Body of pancreas (tissue), 4 donors: ENCODE results near the gene SCAMP4. TPM values are rescaled to one million over a fixed set of nuclear protein-coding genes. Genes with fewer than 3 reads are reported as not detected.
A peak's percentile ranks its signal among the peaks of the same experiment; 100 is the strongest.

ENCODE experiments used
- ATAC-seq: fragments of 150-250 bp; one replicate; pipeline ENCODE4 v1.9.1; 2016
- DNase-seq, 4 donors: peaks; one replicate each; pipeline ENCODE4 v3.0.0-alpha.2; 2019
- H3K27ac ChIP-seq, 4 donors: fragments of 200-600 bp; sonication (generic); 1 replicate in 3 of 4; 2 replicates in 1 of 4; pipeline versions ENCODE4 v1.5.1 to v1.6.1; 2016 to 2019; ENCODE audit warnings: mild to moderate bottlenecking in 1 of 4, mixed read lengths in 1 of 4, moderate library complexity in 1 of 4
- H3K27me3 ChIP-seq, 2 donors: fragments of 200-600 bp; sonication (generic); one replicate each; pipeline ENCODE4 v1.6.0; 2016; ENCODE audit warnings: mild to moderate bottlenecking in 1 of 2
- H3K36me3 ChIP-seq, 2 donors: fragments of 200-600 bp; sonication (generic); replicated peaks in 1 of 2; 2 replicates each; pipeline ENCODE4 v1.5.1; 2016; ENCODE audit warnings: low read depth in 2 of 2; ENCODE audit not compliant: insufficient read depth in 1 of 2
- H3K4me1 ChIP-seq: fragments of 200-600 bp; sonication (generic); one replicate; pipeline ENCODE4 v1.6.0; 2016
- H3K4me3 ChIP-seq, 2 donors: fragments of 200-600 bp; sonication (generic); 1 replicate in 1 of 2; 2 replicates in 1 of 2; pipeline ENCODE4 v1.5.1; 2016 to 2019
- H3K9me3 ChIP-seq, 3 donors: fragments of 200-600 bp; sonication (generic); 1 replicate in 2 of 3; 2 replicates in 1 of 3; pipeline ENCODE4 v1.5.1; 2016
- POLR2A ChIP-seq, 3 donors: fragments of 450-650 bp; IDR thresholded peaks; one replicate each; pipeline ENCODE4 v1.6.1; 2016; ENCODE audit warnings: antibody characterized with exemption in 3 of 3, mild to moderate bottlenecking in 2 of 3
- WGBS, 2 donors: methylation state at CpG; one replicate each; pipeline ENCODE4 v1.1.5; 2017; 5-methylcytosine and 5-hydroxymethylcytosine counted together
- intact Hi-C: fragments of 100-400 bp; cut with DNase I; formaldehyde crosslinking; loops from one replicate; pipeline ENCODE4 v1.15.1; 2023
- total RNA-seq, 2 donors: library from RNA; depleted of rRNA; stranded (reverse); fragments of >200 nt; gene quantifications; one replicate each; pipeline ENCODE4 v1.1.0, GENCODE V29; 2016
- TF ChIP-seq, protein P1 (sequence below), 7 experiments: fragments of 450-650 bp in 4 of 7; fragments of 200-600 bp in 3 of 7; sonication (generic) in 3 of 7; IDR thresholded peaks; one replicate each; pipeline ENCODE4 v1.5.1; 2016 to 2019; ENCODE audit warnings: antibody characterized with exemption in 7 of 7

The SCAMP4 gene
- total RNA-seq, 2 donors from 2014 or later, result 37.6 to 67.2 TPM

DNA sequence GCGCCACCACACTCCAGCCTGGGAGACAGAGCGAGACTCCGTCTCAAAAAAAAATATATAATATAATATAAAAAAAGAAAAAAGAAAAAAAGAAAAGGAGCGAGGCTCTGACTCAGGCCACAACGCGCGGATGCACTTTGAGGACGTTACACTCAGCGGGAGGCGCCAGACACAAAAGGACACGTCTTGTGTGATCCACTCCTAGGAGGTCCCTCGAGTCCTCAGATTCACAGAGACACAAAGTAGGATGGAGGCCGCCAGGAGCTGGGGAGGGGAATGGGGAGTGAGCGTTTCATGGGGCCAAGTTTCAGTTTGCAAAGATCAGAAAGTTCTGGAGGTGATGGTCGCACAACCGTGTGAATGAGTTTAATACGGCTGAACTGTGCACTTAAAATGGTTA is 11.4 kb upstream of the SCAMP4 start:
- TF ChIP-seq POLR2A (IDR thresholded peaks at IDR 0.05), result no peak
- TF ChIP-seq, protein P1, sequence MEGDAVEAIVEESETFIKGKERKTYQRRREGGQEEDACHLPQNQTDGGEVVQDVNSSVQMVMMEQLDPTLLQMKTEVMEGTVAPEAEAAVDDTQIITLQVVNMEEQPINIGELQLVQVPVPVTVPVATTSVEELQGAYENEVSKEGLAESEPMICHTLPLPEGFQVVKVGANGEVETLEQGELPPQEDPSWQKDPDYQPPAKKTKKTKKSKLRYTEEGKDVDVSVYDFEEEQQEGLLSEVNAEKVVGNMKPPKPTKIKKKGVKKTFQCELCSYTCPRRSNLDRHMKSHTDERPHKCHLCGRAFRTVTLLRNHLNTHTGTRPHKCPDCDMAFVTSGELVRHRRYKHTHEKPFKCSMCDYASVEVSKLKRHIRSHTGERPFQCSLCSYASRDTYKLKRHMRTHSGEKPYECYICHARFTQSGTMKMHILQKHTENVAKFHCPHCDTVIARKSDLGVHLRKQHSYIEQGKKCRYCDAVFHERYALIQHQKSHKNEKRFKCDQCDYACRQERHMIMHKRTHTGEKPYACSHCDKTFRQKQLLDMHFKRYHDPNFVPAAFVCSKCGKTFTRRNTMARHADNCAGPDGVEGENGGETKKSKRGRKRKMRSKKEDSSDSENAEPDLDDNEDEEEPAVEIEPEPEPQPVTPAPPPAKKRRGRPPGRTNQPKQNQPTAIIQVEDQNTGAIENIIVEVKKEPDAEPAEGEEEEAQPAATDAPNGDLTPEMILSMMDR (IDR thresholded peaks at IDR 0.05), result no peak
- no peak overlapping the region for H3K4me3 ChIP-seq
- H3K4me1 ChIP-seq, result peaks cover 9% of the 10 kb centered on the region
- H3K27ac ChIP-seq, result no peak overlapping the region
- no peak for DNase-seq
- no peaks in the 10 kb centered on the region for H3K36me3 ChIP-seq
- no peaks in the 10 kb centered on the region for H3K9me3 ChIP-seq
- no peaks in the 10 kb centered on the region for H3K27me3 ChIP-seq
- ATAC-seq, result no peak
- intact Hi-C loops, result no loop called here
- WGBS, 2 donors, result 80 to 85% methylated on average over 17 of the region's 17 CpGs

DNA sequence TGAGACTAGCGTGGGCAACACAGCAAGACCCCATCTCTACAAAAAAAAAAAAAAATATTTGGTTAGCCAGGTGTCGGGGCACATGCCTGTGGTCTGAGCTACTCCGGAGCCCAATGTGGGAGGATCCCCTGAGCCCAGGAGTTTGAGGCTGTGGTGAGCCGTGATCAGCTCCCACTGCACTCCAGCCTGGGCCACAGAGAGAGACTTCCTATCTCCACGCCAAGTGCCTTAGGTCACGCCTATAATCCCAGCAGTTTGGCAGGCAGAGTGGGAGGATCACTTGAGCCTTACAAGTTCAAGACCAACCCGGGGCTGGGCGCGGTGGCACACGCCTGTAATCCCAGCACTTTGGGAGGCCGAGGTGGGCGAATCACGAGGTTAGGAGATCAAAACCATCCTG is 8.7 kb upstream of the SCAMP4 start:
- H3K4me3 ChIP-seq, result no peak overlapping the region
- no peaks in the 10 kb centered on the region for H3K9me3 ChIP-seq
- H3K4me1 ChIP-seq, result peaks cover 9% of the 10 kb centered on the region
- TF ChIP-seq, protein P1 (IDR thresholded peaks at IDR 0.05), result no peak
- no peak for TF ChIP-seq POLR2A (IDR thresholded peaks at IDR 0.05)
- no peaks in the 10 kb centered on the region for H3K27me3 ChIP-seq
- ATAC-seq (no peak), DNase-seq (no peak)
- no peaks in the 10 kb centered on the region for H3K36me3 ChIP-seq
- intact Hi-C loops, result no loop called here
- H3K27ac ChIP-seq, result no peak overlapping the region
- 84 to 91% methylated on average over 11 to 13 of the region's 13 CpGs for WGBS, 2 donors

DNA sequence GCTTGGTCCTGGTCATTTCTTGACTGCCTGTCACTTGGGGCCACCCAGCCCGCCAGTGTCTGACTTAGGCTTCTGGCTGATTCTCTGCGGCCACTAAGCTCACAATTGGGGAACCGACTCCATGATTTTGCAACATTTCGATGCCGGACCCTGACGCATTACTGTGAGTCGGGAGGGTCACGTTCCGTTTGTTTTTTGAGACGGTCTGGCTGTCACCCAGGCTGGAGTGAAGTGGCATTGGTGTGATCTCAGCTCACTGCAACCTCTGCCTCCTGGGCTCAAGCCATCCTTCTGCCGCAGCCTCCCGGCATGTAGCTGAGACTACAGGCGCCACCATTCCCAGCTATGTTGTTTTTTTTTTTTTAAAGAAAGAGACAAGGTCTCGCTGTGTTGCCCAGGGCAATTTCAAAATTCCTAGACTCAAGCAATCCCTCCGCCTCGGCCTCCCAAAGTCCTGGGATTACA is 3.2 kb upstream of the SCAMP4 start:
- no peaks in the 10 kb centered on the region for H3K27me3 ChIP-seq
- peaks cover 44% of the 10 kb centered on the region for H3K4me1 ChIP-seq
- TF ChIP-seq, protein P1 (IDR thresholded peaks at IDR 0.05), result no peak
- TF ChIP-seq POLR2A (IDR thresholded peaks at IDR 0.05), result peak in 1 of 3 donors; percentile 43
- DNase-seq (peak in 1 of 4 donors; percentile 77), ATAC-seq (no peak)
- H3K9me3 ChIP-seq, result no peaks in the 10 kb centered on the region
- no peak overlapping the region for H3K4me3 ChIP-seq
- peak overlapping the region in 1 of 4 donors; percentile 91 for H3K27ac ChIP-seq
- intact Hi-C loops, result no loop called here
- no peaks in the 10 kb centered on the region for H3K36me3 ChIP-seq
- 77 to 86% methylated on average over 15 to 16 of the region's 16 CpGs for WGBS, 2 donors

DNA sequence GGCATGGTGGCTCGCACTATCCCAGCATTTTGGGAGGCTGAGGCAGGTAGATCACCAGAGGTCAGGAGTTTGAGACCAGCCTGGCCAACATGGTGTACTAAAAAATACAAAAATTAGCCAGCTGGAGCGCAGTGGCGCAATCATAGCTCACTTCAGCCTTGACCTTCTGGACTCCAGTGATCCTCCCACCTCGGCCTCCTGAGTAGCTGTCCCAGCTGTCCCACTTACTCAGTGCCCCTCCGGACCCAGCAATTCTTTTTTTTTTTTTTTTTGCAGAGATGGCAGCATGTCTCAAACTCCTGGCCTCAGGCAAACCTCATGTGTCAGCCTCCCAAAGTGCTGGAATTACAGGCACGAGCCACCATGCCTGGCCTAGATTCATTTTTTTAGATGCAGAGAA is 2.3 kb upstream of the SCAMP4 start:
- TF ChIP-seq, protein P1 (IDR thresholded peaks at IDR 0.05), result no peak
- TF ChIP-seq POLR2A (IDR thresholded peaks at IDR 0.05), result no peak
- H3K27ac ChIP-seq, result peak overlapping the region in 2 of 4 donors; percentile 44 to 91
- no peaks in the 10 kb centered on the region for H3K36me3 ChIP-seq
- intact Hi-C loops, result no loop called here
- no peaks in the 10 kb centered on the region for H3K9me3 ChIP-seq
- no peak for DNase-seq
- no peak overlapping the region for H3K4me3 ChIP-seq
- no peak for ATAC-seq
- 69 to 71% methylated on average over 6 of the region's 6 CpGs for WGBS, 2 donors
- no peaks in the 10 kb centered on the region for H3K27me3 ChIP-seq
- peaks cover 46% of the 10 kb centered on the region for H3K4me1 ChIP-seq

DNA sequence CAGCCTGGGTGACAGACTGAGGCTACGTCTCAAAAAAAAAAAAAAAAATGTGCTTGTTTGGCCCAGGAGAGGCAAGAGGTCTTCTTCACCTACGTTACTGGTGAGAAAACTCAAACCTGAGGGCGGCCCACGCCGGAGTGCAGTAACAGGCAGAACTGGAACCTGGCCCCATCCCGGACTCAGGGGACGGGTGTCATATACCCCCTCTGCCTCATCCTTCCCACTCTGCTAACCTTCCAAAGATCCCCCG is 414 bp upstream of the SCAMP4 start:
- no peaks in the 10 kb centered on the region for H3K27me3 ChIP-seq
- intact Hi-C loops, result no loop called here
- H3K36me3 ChIP-seq, result no peaks in the 10 kb centered on the region
- peaks cover 63% of the 10 kb centered on the region for H3K4me1 ChIP-seq
- H3K27ac ChIP-seq, result peak overlapping the region; percentile 81 to 95 (median 89)
- ATAC-seq (no peak), DNase-seq (no peak)
- no peak overlapping the region for H3K4me3 ChIP-seq
- WGBS, 2 donors, result 31 to 35% methylated on average over 5 to 8 of the region's 8 CpGs
- H3K9me3 ChIP-seq, result no peaks in the 10 kb centered on the region
- TF ChIP-seq, protein P1 (IDR thresholded peaks at IDR 0.05), result no peak
